ENCODE data around the gene CAPZB. TPM values are rescaled to one million over a fixed set of nuclear protein-coding genes. Genes with fewer than 3 reads are reported as not detected.

The CAPZB gene
- total RNA-seq, 1 experiment from 2014 or later = 348 TPM

- Histone ChIP-seq H3K79me1 (ENCODE audit: insufficient read depth, low read depth, low read length, poor library complexity, severe bottlenecking) (peaks cover 22% of the 10 kb centered on the region), H4K8ac (replicated peaks; ENCODE audit: insufficient read length, low read depth, low read length) (no peak overlapping the region), H3K18ac (ENCODE audit: insufficient read length, low read depth, low read length) (no peak overlapping the region), H3K14ac (ENCODE audit: insufficient read depth, low read length) (no peak overlapping the region), H3K27ac (ENCODE audit: insufficient read length, low read depth, low read length) (no peak overlapping the region), H4K91ac (ENCODE audit: insufficient read length, low read depth, low read length) (no peak overlapping the region), H4K20me1 (ENCODE audit: control insufficient read depth, insufficient read depth, insufficient read length) (peaks cover 2% of the 10 kb centered on the region), H3K4ac (ENCODE audit: low read depth, low read length) (no peak overlapping the region), H2BK120ac (ENCODE audit: low read depth, low read length, poor library complexity, severe bottlenecking) (no peak overlapping the region), H2BK12ac (ENCODE audit: insufficient read length, low read depth, low read length) (no peak overlapping the region), H2AK5ac (ENCODE audit: insufficient read length, low read length) (no peak overlapping the region), H3K23ac (ENCODE audit: insufficient read length, low read depth, low read length) (no peak overlapping the region), H3T11ph (ENCODE audit: low read length) (no peak overlapping the region), H3K79me2 (ENCODE audit: insufficient read depth, low read length) (peaks cover 50% of the 10 kb centered on the region), H4K5ac (ENCODE audit: insufficient read length, low read depth, low read length) (no peak overlapping the region), H3K27me3 (ENCODE audit: insufficient read depth, low read length) (no peaks in the 10 kb centered on the region), H2BK20ac (ENCODE audit: low read depth, low read length, poor library complexity, severe bottlenecking) (no peak overlapping the region), H3K9ac (ENCODE audit: extremely low read depth, insufficient read length, low read length) (no peak overlapping the region), H3K56ac (ENCODE audit: insufficient read length, low read depth, low read length) (no peak overlapping the region), H2BK15ac (ENCODE audit: low read depth, low read length) (no peak overlapping the region), H2BK5ac (ENCODE audit: insufficient read length, low read length) (no peak overlapping the region), H3K4me1 (ENCODE audit: insufficient read depth, low read length) (peaks cover 7% of the 10 kb centered on the region; the same call in 1 of the 2 replicates), H3K9me3 (ENCODE audit: control insufficient read depth, low read depth, low read length) (no peaks in the 10 kb centered on the region), H2AFZ (ENCODE audit: low read length) (no peak overlapping the region), H3K4me2 (ENCODE audit: insufficient read depth, insufficient read length, low read length) (no peak overlapping the region), H3K23me2 (ENCODE audit: insufficient read length, low read depth, low read length, poor library complexity, severe bottlenecking) (no peaks in the 10 kb centered on the region)
- no peak for TF ChIP-seq CTCF (conservative IDR thresholded peaks at IDR 0.05)
- H3K27ac Mint-ChIP-seq = peak overlapping the region in 1 of 3 experiments; percentile 64; a peak in 1 of 7 replicates
- peaks cover 27 to 33% of the 10 kb centered on the region in 2 experiments for H3K4me1 Mint-ChIP-seq
- WGBS (ENCODE audit: extremely low coverage, insufficient read length, low lambda C conversion rate) = no CpG with 5 or more reads among the region's 19 CpGs
- no peaks in the 10 kb centered on the region for H3K9me3 Mint-ChIP-seq
- no peak overlapping the region for H3K4me3 Mint-ChIP-seq
- no peak for DNase-seq
- peaks cover 0 to 13% (median 12%) of the 10 kb centered on the region in 3 experiments; a peak in 4 of 7 replicates for H3K36me3 Mint-ChIP-seq (ENCODE audit: insufficient read depth in 1 of 3, low read depth in 3 of 3)
- H3K27me3 Mint-ChIP-seq (ENCODE audit: low read depth) = no peaks in the 10 kb centered on the region
These were observed 46.7 kb downstream of the CAPZB start for GRCh38 chr1:19438516-19439195.

All from H9 (cell line).